GM18873 (cell line): Measurements from ENCODE around the gene KCNH1.

ENCODE experiments used
- ATAC-seq: cut with Tn5 transposase; IDR thresholded peaks from one replicate; pipeline ENCODE4 v1.9.1; 2021; ENCODE audit warnings: mild to moderate bottlenecking, moderate library complexity, moderate number of reproducible peaks; ENCODE audit not compliant: unreplicated experiment, low FRiP score

KCNH1 gene

GRCh38 chr1:210698661-210699060, 435.3 kb downstream of the KCNH1 start:
- ATAC-seq: no peak

- no peak for ATAC-seq
Observed at GRCh38 chr1:210697185-210697584, 436.8 kb downstream of the KCNH1 start.

- ATAC-seq: peak; percentile 91
Observed at GRCh38 chr1:210696709-210697108, 437.2 kb downstream of the KCNH1 start.

- no peak for ATAC-seq
Observed at GRCh38 chr1:210695026-210695425, 438.9 kb downstream of the KCNH1 start.

- ATAC-seq: no peak
Observed at GRCh38 chr1:210692796-210693195, 441.2 kb downstream of the KCNH1 start.

- ATAC-seq: no peak
Observed at GRCh38 chr1:210691039-210691610, 442.8 kb downstream of the KCNH1 start.

- no peak for ATAC-seq
Observed at GRCh38 chr1:210690236-210690635, 443.7 kb downstream of the KCNH1 start.

- no peak for ATAC-seq
Observed at GRCh38 chr1:210689826-210690225, 444.1 kb downstream of the KCNH1 start.

GRCh38 chr1:210688512-210689234, 445.3 kb downstream of the KCNH1 start:
- ATAC-seq: no peak

- ATAC-seq: no peak
Observed at GRCh38 chr1:210687582-210688279, 446.2 kb downstream of the KCNH1 start.

GRCh38 chr1:210686841-210687240, 447.1 kb downstream of the KCNH1 start:
- ATAC-seq: no peak

GRCh38 chr1:210685295-210685650, 448.7 kb downstream of the KCNH1 start:
- ATAC-seq: peak; percentile 9

GRCh38 chr1:210684466-210685294, 449.3 kb downstream of the KCNH1 start:
- ATAC-seq: peak; percentile 81

- ATAC-seq: no peak
Observed at GRCh38 chr1:210683403-210684047, 450.4 kb downstream of the KCNH1 start.

- ATAC-seq: no peak
Observed at GRCh38 chr1:210681158-210681557, 452.8 kb downstream of the KCNH1 start.

- ATAC-seq: no peak
Observed at GRCh38 chr1:210678306-210678705, 455.6 kb downstream of the KCNH1 start.

- no peak for ATAC-seq
Observed at GRCh38 chr1:210677533-210677932, 456.4 kb downstream of the KCNH1 start.

- ATAC-seq: no peak
Observed at GRCh38 chr1:210676539-210676938, 457.4 kb downstream of the KCNH1 start.

GRCh38 chr1:210674151-210674550, 459.8 kb downstream of the KCNH1 start:
- ATAC-seq: no peak

- no peak for ATAC-seq
Observed at GRCh38 chr1:210669951-210670350, 464.0 kb downstream of the KCNH1 start.
